ENCODE results near the gene PCDH8. TPM values are rescaled to one million over a fixed set of nuclear protein-coding genes. Genes with fewer than 3 reads are reported as not detected.

PCDH8 gene
- total and polyA plus RNA-seq, 2 of the 13 experiments (the other 11 are each of a cell fraction or from before 2014, with no cell fraction given), result not detected

DNA sequence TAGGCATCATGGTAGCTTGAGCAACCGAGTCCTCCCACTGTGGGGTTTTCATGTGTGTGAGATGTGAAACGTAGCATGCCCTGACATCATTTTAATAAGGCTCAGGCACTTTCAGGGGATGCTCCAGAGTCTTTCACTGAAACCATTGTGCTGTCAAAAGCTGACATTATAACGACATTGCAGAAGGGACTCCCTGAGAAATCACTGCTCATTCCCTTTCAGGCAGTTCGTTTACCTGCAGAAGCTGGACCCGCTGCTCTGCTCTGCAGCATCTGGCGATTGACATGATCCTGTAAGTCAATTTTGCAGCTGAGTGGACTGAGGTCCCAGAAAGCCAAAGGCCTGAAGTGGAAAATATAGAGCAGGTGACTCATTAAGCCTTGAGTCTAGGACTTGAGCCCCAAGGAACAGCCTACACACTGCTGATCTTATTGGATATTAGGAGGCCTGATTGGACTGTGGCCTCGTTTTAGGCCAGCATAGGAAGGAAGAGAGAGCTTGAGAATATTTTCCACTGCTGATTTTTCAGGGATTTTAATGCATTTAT is 54.9 kb downstream of the PCDH8 start:
- CTCF ChIA-PET (ENCODE audit: low intra/inter-chr PET ratio, low total read pairs), result no interaction called here
- Histone ChIP-seq H3K4me1 (ENCODE audit: insufficient read depth, low read length) (no peaks in the 10 kb centered on the region), H3K4me3 (replicated peaks in 1 of 3; ENCODE audit: insufficient read depth in 1 of 3, low read depth in 2 of 3, low read length in 3 of 3) (no peak overlapping the region), H3K27me3 (ENCODE audit: control insufficient read depth in 1 of 2, insufficient read depth in 2 of 2, low read length in 2 of 2) (peaks cover 0 to 24% of the 10 kb centered on the region in 2 experiments; a peak in 3 of 5 replicates), H3K9me3 (ENCODE audit: low read length) (no peaks in the 10 kb centered on the region), H2AFZ (ENCODE audit: low read length) (no peak overlapping the region), H3K79me2 (ENCODE audit: insufficient read depth, low read length) (no peaks in the 10 kb centered on the region), H3K9ac (ENCODE audit: insufficient read depth, low read depth, low read length) (no peak overlapping the region), H3K4me2 (ENCODE audit: low read depth, low read length) (no peak overlapping the region), H3K36me3 (replicated peaks in 1 of 2; ENCODE audit: control insufficient read depth in 1 of 2, insufficient read depth in 2 of 2, low read length in 2 of 2) (no peaks in the 10 kb centered on the region), H4K20me1 (ENCODE audit: insufficient read depth, low read length) (no peaks in the 10 kb centered on the region), H3K27ac (ENCODE audit: extremely low read length, insufficient read depth, low read length) (no peak overlapping the region)
- DNase-seq (ENCODE audit: low spot score) (no peak), ATAC-seq (no peak), FAIRE-seq (no peak)
- in situ Hi-C loops (cut with HindIII; ENCODE audit: extremely low pct_ligation_motif_present, low pct_unique_long_range_greater_than_20kb), result no loop called here
- intact Hi-C loops (cut with micrococcal nuclease; ENCODE audit: unreplicated experiment), result no loop called here
- BruUV-seq (replicated peaks), result no TSS peak
- no peak for TF ChIP-seq TEF (CRISPR knock-in tag; IDR thresholded peaks at IDR 0.05)
- TF ChIP-seq ZNF678 (CRISPR knock-in tag; IDR thresholded peaks at IDR 0.05), result no peak
- no peak for TF ChIP-seq POGK (CRISPR knock-in tag; conservative IDR thresholded peaks at IDR 0.05)
- TF ChIP-seq ZNF670 (CRISPR knock-in tag; IDR thresholded peaks at IDR 0.05; ENCODE audit: borderline replicate concordance), result no peak
- WGBS (ENCODE audit: low lambda C conversion rate), result 0% methylated on average over 4 of the region's 7 CpGs
- POLR2A ChIA-PET, result no interaction called here

MicroRNA genes within 50 kb of the gene (microRNA counts, 767-probe panel; counts per million panel counts)
- not detected for microRNA hsa-miR-759

Small RNA genes within 50 kb of the gene (microRNA-seq; reads per million reads assigned to microRNA genes)
- gene MIR759, result not detected

Small RNA genes within 50 kb of the gene (small RNA-seq; reads per million reads assigned to genes)
- gene MIR759 (ENCODE audit: insufficient read depth in 2 of 3, insufficient read length in 3 of 3, low read depth in 2 of 3, low replicate concordance in 1 of 3), result 0 reads per million in 3 experiments

Other genes starting within 250 kb of the PCDH8 start
- gene HNRNPA1L2, start 206.2 kb downstream of the PCDH8 start, total RNA-seq (2016; rRNA removed; fragmentation: Illumina TruSeq; extraction: Trizol), result 7.1 and 7.7 TPM in 2 replicates
- 3.1 and 3.6 TPM in 2 replicates for gene HNRNPA1L2, start 206.2 kb downstream of the PCDH8 start, polyA plus RNA-seq (2011; rRNA removed)
- 71.2 and 113 TPM in 2 replicates for gene SUGT1, start 195.8 kb downstream of the PCDH8 start, total RNA-seq (2016; rRNA removed; fragmentation: Illumina TruSeq; extraction: Trizol)
- 17.4 and 23.1 TPM in 2 replicates for gene SUGT1, start 195.8 kb downstream of the PCDH8 start, polyA plus RNA-seq (2011; rRNA removed)
- gene CNMD, start 108.8 kb downstream of the PCDH8 start, total RNA-seq (2016; rRNA removed; fragmentation: Illumina TruSeq; extraction: Trizol), result not detected in 2 replicates
- gene CNMD, start 108.8 kb downstream of the PCDH8 start, polyA plus RNA-seq (2011; rRNA removed), result not detected in 2 replicates
- gene OLFM4, start 180.2 kb upstream of the PCDH8 start, total RNA-seq (2016; rRNA removed; fragmentation: Illumina TruSeq; extraction: Trizol), result not detected in 2 replicates
- not detected in 2 replicates for gene OLFM4, start 180.2 kb upstream of the PCDH8 start, polyA plus RNA-seq (2011; rRNA removed)